CD14-positive monocyte (primary cell): Measurements from ENCODE around the gene HIBADH. TPM values are rescaled to one million over a fixed set of nuclear protein-coding genes. Genes with fewer than 3 reads are reported as not detected.
A peak's percentile ranks its signal among the peaks of the same experiment; 100 is the strongest.

ENCODE experiments used
- DNase-seq, 3 donors: peaks; one replicate each; pipeline ENCODE4 v3.0.0-alpha.2; 2011 to 2022
- H2AFZ ChIP-seq: 2 replicates; pipeline ENCODE4 v1.6.0; 2012; ENCODE audit warnings: mild to moderate bottlenecking, low read depth, low read length, inconsistent platforms; ENCODE audit not compliant: insufficient read depth, poor library complexity, severe bottlenecking
- H3K27ac ChIP-seq, 2 donors: 1 replicate in 1 of 2; 2 replicates in 1 of 2; pipeline ENCODE4 v1.5.1; 2012 to 2013; ENCODE audit warnings: low read length in 2 of 2, control low read depth in 1 of 2, inconsistent platforms in 1 of 2, low read depth in 1 of 2, mild to moderate bottlenecking in 1 of 2
- H3K27me3 ChIP-seq, 2 donors: one replicate each; pipeline versions ENCODE4 v1.6.0 to v1.6.1; 2011 to 2013; ENCODE audit warnings: low read length in 2 of 2; ENCODE audit not compliant: control insufficient read depth in 2 of 2, insufficient read depth in 2 of 2
- H3K36me3 ChIP-seq, 2 donors: replicated peaks in 1 of 2; 1 replicate in 1 of 2; 2 replicates in 1 of 2; pipeline versions ENCODE4 v1.5.1 to v1.6.1; 2012 to 2013; ENCODE audit warnings: low read length in 2 of 2, control low read depth in 1 of 2, inconsistent platforms in 1 of 2, mild to moderate bottlenecking in 1 of 2; ENCODE audit not compliant: insufficient read depth in 2 of 2, control insufficient read depth in 1 of 2
- H3K4me1 ChIP-seq, 2 donors: 1 replicate in 1 of 2; 2 replicates in 1 of 2; pipeline versions ENCODE4 v1.5.1 to v1.6.1; 2012 to 2013; ENCODE audit warnings: low read length in 2 of 2, control low read depth in 1 of 2, inconsistent platforms in 1 of 2, mild to moderate bottlenecking in 1 of 2, moderate library complexity in 1 of 2; ENCODE audit not compliant: insufficient read depth in 2 of 2, control insufficient read depth in 1 of 2
- H3K4me2 ChIP-seq: replicated peaks from 2 replicates; pipeline ENCODE3; 2012; ENCODE audit warnings: low read length, moderate library complexity, mild to moderate bottlenecking; ENCODE audit not compliant: poor library complexity, severe bottlenecking; ENCODE audit errors: extremely low read depth
- H3K4me3 ChIP-seq, 3 experiments: fragments of 200-600 bp in 1 of 3; sonication (generic) in 1 of 3; replicated peaks in 1 of 3; 1 replicate in 2 of 3; 2 replicates in 1 of 3; pipeline ENCODE4 v1.5.1; 2011 to 2013; ENCODE audit warnings: low read length in 3 of 3, mild to moderate bottlenecking in 3 of 3, control low read depth in 2 of 3, low read depth in 2 of 3, inconsistent platforms in 1 of 3, moderate library complexity in 1 of 3
- H3K79me2 ChIP-seq: 2 replicates; pipeline ENCODE4 v1.6.0; 2012; ENCODE audit warnings: mild to moderate bottlenecking, control low read depth, inconsistent platforms, low read length, moderate library complexity; ENCODE audit not compliant: insufficient read depth
- H3K9ac ChIP-seq: 2 replicates; pipeline ENCODE4 v1.6.0; 2017; ENCODE audit warnings: low read length, mild to moderate bottlenecking; ENCODE audit not compliant: insufficient read depth, poor library complexity, severe bottlenecking
- H3K9me3 ChIP-seq, 2 donors: replicated peaks in 1 of 2; 1 replicate in 1 of 2; 2 replicates in 1 of 2; pipeline versions ENCODE4 v1.5.1 to v1.6.1; 2012 to 2013; ENCODE audit warnings: low read length in 2 of 2, control low read depth in 1 of 2; ENCODE audit not compliant: control insufficient read depth in 1 of 2, insufficient read depth in 1 of 2
- H4K20me1 ChIP-seq: 2 replicates; pipeline ENCODE4 v1.6.0; 2012; ENCODE audit warnings: mild to moderate bottlenecking, low read length, control low read depth, moderate library complexity; ENCODE audit not compliant: insufficient read depth
- H3K27ac Mint-ChIP-seq, 7 donors: one replicate each; pipeline ENCODE4 v1.8.0; 2020; ENCODE audit warnings: mild to moderate bottlenecking in 7 of 7, mixed read lengths in 7 of 7, moderate library complexity in 6 of 7, inconsistent platforms in 2 of 7
- H3K27me3 Mint-ChIP-seq, 3 donors: one replicate each; pipeline ENCODE4 v1.8.0; 2021 to 2022; ENCODE audit warnings: low read depth in 3 of 3, mild to moderate bottlenecking in 3 of 3, mixed read lengths in 3 of 3, moderate library complexity in 3 of 3, inconsistent platforms in 1 of 3
- H3K36me3 Mint-ChIP-seq, 2 donors: one replicate each; pipeline ENCODE4 v1.8.0; 2020; ENCODE audit warnings: mixed read lengths in 2 of 2, inconsistent platforms in 1 of 2, mild to moderate bottlenecking in 1 of 2
- H3K4me1 Mint-ChIP-seq: one replicate; pipeline ENCODE4 v1.8.0; 2020; ENCODE audit warnings: mild to moderate bottlenecking, mixed read lengths
- H3K4me3 Mint-ChIP-seq, 2 donors: one replicate each; pipeline ENCODE4 v1.8.0; 2020; ENCODE audit warnings: mild to moderate bottlenecking in 2 of 2, mixed read lengths in 2 of 2, moderate library complexity in 1 of 2
- H3K9me3 Mint-ChIP-seq, 7 donors: one replicate each; pipeline ENCODE4 v1.8.0; 2020 to 2022; ENCODE audit warnings: mixed read lengths in 7 of 7, mild to moderate bottlenecking in 6 of 7, moderate library complexity in 6 of 7, inconsistent platforms in 2 of 7
- CTCF ChIP-seq: fragments of 200-600 bp; IDR thresholded peaks from one replicate; pipeline ENCODE4 v1.8.0; 2022; ENCODE audit warnings: antibody characterized with exemption, mild to moderate bottlenecking
- WGBS: methylation state at CpG from one replicate; pipeline ENCODE4 v1.1.5; 2013; ENCODE audit warnings: missing lambda C conversion rate; ENCODE audit not compliant: insufficient coverage; 5-methylcytosine and 5-hydroxymethylcytosine counted together
- intact Hi-C, 2 donors: fragments of 100-400 bp; cut with micrococcal nuclease; formaldehyde crosslinking; loops; one replicate each; pipeline versions ENCODE4 v1.15.0 to v1.15.1; 2023
- polyA plus RNA-seq, 3 donors: library from polyadenylated mRNA; depleted of rRNA in 1 of 3; unstranded in 2 of 3; stranded (reverse) in 1 of 3; fragments of 300-500 nt in 2 of 3; fragments of >200 nt in 1 of 3; fragmentation: Illumina TruSeq in 2 of 3; gene quantifications; 1 replicate in 2 of 3; 2 replicates in 1 of 3; pipeline ENCODE4 v1.2.3, GENCODE V29; 2012 to 2021

Gene HIBADH
- polyA plus RNA-seq, 3 donors, result 8.9 to 29.1 (median 26.5) TPM

DNA sequence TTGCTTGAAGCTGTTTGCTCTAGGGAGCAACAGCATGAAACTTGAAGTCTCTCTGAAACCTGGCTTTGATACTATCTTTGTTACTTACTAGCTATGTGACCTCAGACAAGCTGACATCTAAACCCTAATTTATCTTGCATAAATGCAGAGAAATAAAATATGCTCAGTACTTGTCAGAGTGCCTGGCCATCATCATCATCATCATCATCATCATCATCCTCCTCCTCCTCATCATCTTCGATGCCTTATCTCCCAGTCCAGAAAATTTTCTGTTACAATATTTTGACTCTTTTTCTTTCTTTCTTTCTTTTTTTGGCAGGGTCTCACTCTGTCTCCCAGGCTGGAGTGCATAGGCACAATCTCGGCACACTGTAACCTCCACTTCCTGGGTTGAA is 42.5 kb upstream of the HIBADH start:
- no peaks in the 10 kb centered on the region for H3K36me3 ChIP-seq
- H3K4me3 ChIP-seq, result no peak overlapping the region
- H3K9ac ChIP-seq, result no peak overlapping the region
- no peak for TF ChIP-seq CTCF
- no peaks in the 10 kb centered on the region for H3K4me1 ChIP-seq
- H3K9me3 ChIP-seq, result no peaks in the 10 kb centered on the region
- no peak overlapping the region for H3K27ac ChIP-seq
- intact Hi-C loops, result no loop called here
- H2AFZ ChIP-seq, result no peak overlapping the region
- no peak overlapping the region for H3K27ac Mint-ChIP-seq
- H3K79me2 ChIP-seq, result no peaks in the 10 kb centered on the region
- no peak for DNase-seq
- no peaks in the 10 kb centered on the region for H3K4me1 Mint-ChIP-seq
- no peak overlapping the region for H3K4me2 ChIP-seq
- H3K27me3 Mint-ChIP-seq, result peaks cover 4 to 5% (median 4%) of the 10 kb centered on the region in 3 donors
- peak overlapping the region in 1 of 2 donors; percentile 57 for H3K4me3 Mint-ChIP-seq
- H3K9me3 Mint-ChIP-seq, result peaks cover 0 to 4% (median 0%) of the 10 kb centered on the region in 7 donors
- 90% methylated on average over 1 of the region's 2 CpGs for WGBS
- no peaks in the 10 kb centered on the region for H4K20me1 ChIP-seq
- H3K27me3 ChIP-seq, result peaks cover 0 to 2% of the 10 kb centered on the region in 2 donors
- H3K36me3 Mint-ChIP-seq, result no peaks in the 10 kb centered on the region

DNA sequence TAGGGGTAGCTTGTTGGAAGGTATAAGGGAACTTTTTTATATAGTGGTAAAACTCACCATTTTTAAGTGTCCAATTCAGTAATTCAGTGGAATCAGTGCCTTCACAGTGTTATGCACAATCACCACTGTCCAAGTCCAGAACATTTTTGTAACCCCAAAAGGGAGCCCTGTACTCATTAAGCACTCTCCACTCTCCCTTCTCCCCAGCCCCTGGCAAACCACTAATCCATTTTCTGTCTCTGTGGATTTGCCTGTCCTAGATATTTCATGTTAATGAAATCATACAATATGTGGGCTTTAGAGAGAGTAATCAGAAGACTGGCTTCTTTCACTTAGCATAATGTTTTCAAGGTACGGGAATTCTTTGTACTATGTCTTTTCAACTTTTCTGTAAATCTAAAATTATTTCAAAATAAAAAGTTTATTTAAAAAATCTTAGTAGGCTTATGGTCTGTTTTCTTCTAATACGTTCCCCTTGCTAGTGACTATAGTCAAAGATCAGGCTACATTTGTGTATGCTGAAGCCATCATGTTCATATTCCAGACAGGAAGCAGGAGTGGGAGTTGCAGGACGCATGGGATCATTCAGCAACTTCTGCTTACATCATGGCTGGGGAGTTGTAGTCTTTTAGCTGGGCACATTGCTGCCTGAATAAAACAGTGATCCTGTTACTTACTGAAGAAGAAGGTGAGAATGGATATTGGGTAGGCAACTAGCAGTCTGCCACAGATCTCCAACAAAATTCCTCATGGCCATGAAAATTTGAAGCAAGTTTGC is 41.9 kb upstream of the HIBADH start:
- WGBS, result 50% methylated on average over 2 of the region's 3 CpGs
- H3K27me3 ChIP-seq, result peaks cover 0 to 2% of the 10 kb centered on the region in 2 donors
- Mint-ChIP-seq H3K36me3 (no peaks in the 10 kb centered on the region), H3K4me1 (no peaks in the 10 kb centered on the region), H3K9me3 (peaks cover 0 to 4% (median 0%) of the 10 kb centered on the region in 7 donors), H3K27ac (no peak overlapping the region), H3K27me3 (peaks cover 4 to 5% (median 4%) of the 10 kb centered on the region in 3 donors), H3K4me3 (no peak overlapping the region)
- no peak overlapping the region for H3K4me3 ChIP-seq
- intact Hi-C loops, result no loop called here
- H3K79me2 ChIP-seq, result no peaks in the 10 kb centered on the region
- no peak for TF ChIP-seq CTCF
- H3K9ac ChIP-seq, result no peak overlapping the region
- H3K27ac ChIP-seq, result no peak overlapping the region
- H2AFZ ChIP-seq, result no peak overlapping the region
- H3K9me3 ChIP-seq, result no peaks in the 10 kb centered on the region
- no peaks in the 10 kb centered on the region for H3K36me3 ChIP-seq
- no peak overlapping the region for H3K4me2 ChIP-seq
- DNase-seq, result no peak
- H4K20me1 ChIP-seq, result no peaks in the 10 kb centered on the region
- peaks cover 0 to under 1% of the 10 kb centered on the region in 2 donors for H3K4me1 ChIP-seq
